Fibroblast of pulmonary artery (primary cell): Measurements from ENCODE around the gene RARA.
A peak's percentile ranks its signal among the peaks of the same experiment; 100 is the strongest.
"Not testable (repeated sequence)": the region's sequence is repeated elsewhere in the genome, so short reads cannot be mapped to it uniquely, and the experiment has no call there.

Experiments
- DNase-seq: peaks from one replicate; pipeline ENCODE4 v3.0.0-alpha.2; 2010; ENCODE audit warnings: low read depth
- H3K4me3 ChIP-seq: replicated peaks from 2 replicates; pipeline ENCODE4 v1.5.1; 2011; ENCODE audit warnings: low read depth, mild to moderate bottlenecking, control low read depth, low read length, moderate library complexity
- TF ChIP-seq, protein P1 (sequence below): IDR thresholded peaks from 2 replicates; pipeline ENCODE4 v1.5.1; 2011; ENCODE audit warnings: mild to moderate bottlenecking, control low read depth, low read length, inconsistent platforms; ENCODE audit errors: missing control alignments

Gene RARA

DNA sequence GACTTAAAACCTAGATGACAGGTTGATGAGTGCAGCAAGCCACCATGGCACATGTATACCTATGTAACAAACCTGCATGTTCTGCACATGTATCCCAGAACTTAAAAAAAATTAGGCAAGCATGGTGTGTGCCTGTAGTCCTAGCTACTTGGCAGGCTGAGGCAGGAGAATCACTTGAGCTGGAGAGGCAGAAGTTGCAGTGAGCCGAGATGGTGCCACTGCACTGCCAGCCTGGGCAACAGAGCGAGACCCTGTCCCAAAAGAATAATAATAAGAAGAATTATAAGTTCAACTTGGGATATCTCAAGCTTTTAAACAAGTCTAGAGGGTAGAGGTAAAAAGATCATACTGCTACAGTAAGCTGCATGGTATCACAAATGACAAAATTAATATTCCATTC is 11.5 kb upstream of the RARA start:
- no peak overlapping the region for H3K4me3 ChIP-seq
- DNase-seq, result no peak
- TF ChIP-seq, protein P1, sequence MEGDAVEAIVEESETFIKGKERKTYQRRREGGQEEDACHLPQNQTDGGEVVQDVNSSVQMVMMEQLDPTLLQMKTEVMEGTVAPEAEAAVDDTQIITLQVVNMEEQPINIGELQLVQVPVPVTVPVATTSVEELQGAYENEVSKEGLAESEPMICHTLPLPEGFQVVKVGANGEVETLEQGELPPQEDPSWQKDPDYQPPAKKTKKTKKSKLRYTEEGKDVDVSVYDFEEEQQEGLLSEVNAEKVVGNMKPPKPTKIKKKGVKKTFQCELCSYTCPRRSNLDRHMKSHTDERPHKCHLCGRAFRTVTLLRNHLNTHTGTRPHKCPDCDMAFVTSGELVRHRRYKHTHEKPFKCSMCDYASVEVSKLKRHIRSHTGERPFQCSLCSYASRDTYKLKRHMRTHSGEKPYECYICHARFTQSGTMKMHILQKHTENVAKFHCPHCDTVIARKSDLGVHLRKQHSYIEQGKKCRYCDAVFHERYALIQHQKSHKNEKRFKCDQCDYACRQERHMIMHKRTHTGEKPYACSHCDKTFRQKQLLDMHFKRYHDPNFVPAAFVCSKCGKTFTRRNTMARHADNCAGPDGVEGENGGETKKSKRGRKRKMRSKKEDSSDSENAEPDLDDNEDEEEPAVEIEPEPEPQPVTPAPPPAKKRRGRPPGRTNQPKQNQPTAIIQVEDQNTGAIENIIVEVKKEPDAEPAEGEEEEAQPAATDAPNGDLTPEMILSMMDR, result no peak

GRCh38 chr17:40298726-40299125 is 10.3 kb upstream of the RARA start:
- peak; percentile 49 for DNase-seq
- TF ChIP-seq, protein P1, result no peak
- H3K4me3 ChIP-seq, result no peak overlapping the region

DNA sequence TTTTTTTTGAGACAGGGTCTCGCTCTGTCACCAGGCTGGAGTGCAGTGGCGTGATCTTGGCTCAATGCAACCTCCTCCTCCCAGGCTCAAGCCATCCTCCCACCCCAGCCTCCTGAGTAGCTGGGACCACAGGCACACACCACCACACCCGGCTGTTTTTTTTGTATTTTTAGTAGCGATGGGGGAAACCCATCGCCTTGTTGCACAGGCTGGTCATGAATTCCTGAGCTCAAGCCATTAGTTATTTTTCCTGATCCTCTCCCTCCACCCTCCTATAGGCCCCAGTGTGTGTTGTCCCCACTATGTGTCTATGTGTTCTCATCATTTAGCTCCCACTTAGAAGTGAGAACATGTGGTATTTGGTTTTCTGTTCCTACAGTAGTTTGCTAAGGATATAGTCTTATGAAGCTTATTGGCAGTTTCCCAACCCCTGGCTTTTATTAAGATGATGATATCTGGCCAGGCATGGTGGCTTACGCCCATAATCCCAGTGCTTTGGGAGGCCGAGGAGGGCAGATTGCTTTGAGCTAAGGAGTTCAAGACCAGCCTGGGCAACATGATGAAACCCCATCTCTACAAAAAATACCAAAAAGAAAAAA is 9.7 kb upstream of the RARA start:
- H3K4me3 ChIP-seq, DNase-seq: not testable (repeated sequence)

- no peak for DNase-seq
- TF ChIP-seq, protein P1, result no peak
- H3K4me3 ChIP-seq, result no peak overlapping the region
Observed at GRCh38 chr17:40301315-40301714, 7.7 kb upstream of the RARA start.

GRCh38 chr17:40303009-40303657 is 5.8 kb upstream of the RARA start:
- H3K4me3 ChIP-seq, result no peak overlapping the region
- TF ChIP-seq, protein P1, result peak; percentile 72
- DNase-seq, result peak; percentile 83

DNA sequence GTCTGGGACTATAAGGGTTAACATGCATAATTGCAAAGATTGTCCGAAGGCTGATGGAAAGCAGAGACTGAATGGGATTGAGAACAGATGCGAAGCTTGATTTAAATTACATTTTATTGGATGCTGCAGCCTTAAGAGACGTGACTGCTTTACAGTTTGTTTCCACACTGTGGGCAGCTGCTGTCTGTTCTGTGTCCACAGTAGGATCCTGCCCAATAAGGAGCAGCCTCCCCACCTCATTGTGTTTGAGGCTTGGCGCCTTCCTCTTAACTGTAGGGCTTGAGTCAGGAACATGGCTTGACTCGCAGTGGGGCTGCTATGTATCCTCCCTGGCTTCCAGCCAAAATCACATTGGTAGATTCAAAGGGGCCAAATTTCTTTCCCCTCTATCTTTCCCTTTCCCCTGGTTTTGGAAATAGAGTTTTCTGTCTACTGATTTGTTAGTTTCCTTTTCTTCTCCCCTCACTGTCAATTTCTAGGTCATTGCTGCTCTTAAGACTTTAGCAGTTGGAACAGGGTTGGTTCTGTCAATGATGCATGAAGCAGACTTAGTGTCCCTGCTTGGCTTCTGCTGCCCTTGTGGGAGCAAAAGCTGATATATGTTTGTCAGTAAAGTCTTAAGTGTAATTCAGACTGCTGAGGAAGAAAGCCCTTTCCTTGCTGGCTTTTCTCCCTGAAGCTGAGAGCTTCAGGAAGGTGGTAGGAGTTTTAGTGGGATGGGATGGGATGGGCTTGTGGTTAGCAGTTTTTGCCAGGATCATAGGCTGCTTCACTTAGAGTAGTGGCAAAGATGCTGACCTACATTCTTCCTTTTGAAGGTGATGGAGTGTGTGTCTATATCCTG is 5.0 kb upstream of the RARA start:
- peak; percentile 74 for DNase-seq
- TF ChIP-seq, protein P1, result no peak
- no peak overlapping the region for H3K4me3 ChIP-seq

- DNase-seq, result peak; percentile 76
- not testable (repeated sequence) for H3K4me3 ChIP-seq
Observed at GRCh38 chr17:40304552-40304863, 4.5 kb upstream of the RARA start.

- H3K4me3 ChIP-seq, DNase-seq: not testable (repeated sequence)
Observed at GRCh38 chr17:40304866-40305265, 4.1 kb upstream of the RARA start.
